HepG2 (cell line): ENCODE measurements around the gene CTDP1. TPM values are rescaled to one million over a fixed set of nuclear protein-coding genes. Genes with fewer than 3 reads are reported as not detected.

ENCODE experiments used
- AGO1 ChIP-seq: fragments of 200-400 bp; formaldehyde crosslinking; IDR thresholded peaks from 2 replicates; pipeline ENCODE4 v1.6.1; 2017; ENCODE audit warnings: mild to moderate bottlenecking, low read depth, low read length, moderate library complexity; ENCODE audit not compliant: poor library complexity, severe bottlenecking
- ATAD3A ChIP-seq: sonication (generic); formaldehyde crosslinking; IDR thresholded peaks from 2 replicates; pipeline ENCODE4 v1.4.0; 2020; ENCODE audit warnings: missing genetic modification reagents
- ETV5 ChIP-seq: IDR thresholded peaks from 2 replicates; pipeline ENCODE4 v1.6.1; 2018; ENCODE audit warnings: missing biosample characterization, missing genetic modification reagents, inconsistent platforms, borderline replicate concordance
- FOXA3 ChIP-seq: IDR thresholded peaks from 2 replicates; pipeline ENCODE4 v1.6.1; 2016; ENCODE audit warnings: missing genetic modification reagents, missing compliant biosample characterization
- HDAC6 ChIP-seq: fragments of 200-600 bp; sonication (generic); IDR thresholded peaks from 2 replicates; pipeline ENCODE4 v1.7.0; 2017; ENCODE audit warnings: mild to moderate bottlenecking, antibody characterized with exemption, low read length, low read depth
- HMGXB3 ChIP-seq: sonication (generic); formaldehyde crosslinking; IDR thresholded peaks from 2 replicates; pipeline ENCODE4 v1.4.0; 2020; ENCODE audit warnings: missing genetic modification reagents, borderline replicate concordance
- NCOA1 ChIP-seq: sonication (generic); formaldehyde crosslinking; IDR thresholded peaks from 2 replicates; pipeline ENCODE4 v1.9.0; 2021; ENCODE audit warnings: missing genetic modification reagents
- NFE2 ChIP-seq: sonication (generic); formaldehyde crosslinking; IDR thresholded peaks from 2 replicates; pipeline ENCODE4 v1.4.0; 2020; ENCODE audit warnings: missing genetic modification reagents
- NFE2L2 ChIP-seq: fragments of 150-350 bp; IDR thresholded peaks from 2 replicates; pipeline ENCODE4 v1.6.1; 2014; ENCODE audit warnings: low read length
- PRPF4 ChIP-seq: fragments of 200-400 bp; formaldehyde crosslinking; IDR thresholded peaks from 2 replicates; pipeline ENCODE4 v1.6.1; 2016; ENCODE audit warnings: low read length, low read depth; ENCODE audit not compliant: poor library complexity, severe bottlenecking
- SIX1 ChIP-seq: sonication (generic); formaldehyde crosslinking; IDR thresholded peaks from 2 replicates; pipeline ENCODE4 v1.4.0; 2020; ENCODE audit warnings: missing genetic modification reagents, borderline replicate concordance
- SRSF1 ChIP-seq: fragments of 200-400 bp; formaldehyde crosslinking; optimal IDR thresholded peaks from 2 replicates; pipeline ENCODE3; 2017; ENCODE audit warnings: mild to moderate bottlenecking, low read depth, low read length, moderate library complexity
- U2AF1 ChIP-seq: fragments of 200-400 bp; formaldehyde crosslinking; optimal IDR thresholded peaks from 2 replicates; pipeline ENCODE3; 2017; ENCODE audit warnings: mild to moderate bottlenecking, low read depth, low read length
- ZNF687 ChIP-seq: sonication (generic); formaldehyde crosslinking; IDR thresholded peaks from 2 replicates; pipeline ENCODE4 v1.5.1; 2020; ENCODE audit warnings: mild to moderate bottlenecking, missing genetic modification reagents, moderate library complexity
- polyA plus RNA-seq, 8 experiments: library from polyadenylated mRNA; depleted of rRNA in 3 of 8; stranded (reverse) in 7 of 8; unstranded in 1 of 8; fragments of >200 nt; fragmentation: Illumina TruSeq in 4 of 8; extraction: Trizol in 4 of 8; gene quantifications; 2 replicates each; pipeline versions ENCODE4 v1.2.1 to v1.2.3, GENCODE V29; 2011 to 2016; ENCODE audit warnings: low read depth in 4 of 8, missing spikeins in 1 of 8, mixed read lengths in 1 of 8; ENCODE audit not compliant: insufficient read depth in 1 of 8
- total RNA-seq, 5 experiments: library from RNA; depleted of rRNA; stranded (reverse); fragments of >200 nt; fragmentation: Illumina TruSeq; extraction: Trizol; gene quantifications; 2 replicates each; pipeline ENCODE4 v1.2.3, GENCODE V29; 2016; ENCODE audit warnings: low read depth in 1 of 5
- TF ChIP-seq, protein P1 (sequence below): sonication (generic); formaldehyde crosslinking; IDR thresholded peaks from 2 replicates; pipeline ENCODE4 v1.4.0; 2020; ENCODE audit warnings: mild to moderate bottlenecking, low read depth, missing genetic modification reagents
- TF ChIP-seq, protein P2 (sequence below): sonication (generic); formaldehyde crosslinking; IDR thresholded peaks from 2 replicates; pipeline ENCODE4 v1.5.0; 2020; ENCODE audit warnings: missing genetic modification reagents

The CTDP1 gene
- total and polyA plus RNA-seq, 2 of the 13 experiments (the other 11 are each of a cell fraction or from before 2014, with no cell fraction given), result 6.9 to 11.0 TPM

DNA sequence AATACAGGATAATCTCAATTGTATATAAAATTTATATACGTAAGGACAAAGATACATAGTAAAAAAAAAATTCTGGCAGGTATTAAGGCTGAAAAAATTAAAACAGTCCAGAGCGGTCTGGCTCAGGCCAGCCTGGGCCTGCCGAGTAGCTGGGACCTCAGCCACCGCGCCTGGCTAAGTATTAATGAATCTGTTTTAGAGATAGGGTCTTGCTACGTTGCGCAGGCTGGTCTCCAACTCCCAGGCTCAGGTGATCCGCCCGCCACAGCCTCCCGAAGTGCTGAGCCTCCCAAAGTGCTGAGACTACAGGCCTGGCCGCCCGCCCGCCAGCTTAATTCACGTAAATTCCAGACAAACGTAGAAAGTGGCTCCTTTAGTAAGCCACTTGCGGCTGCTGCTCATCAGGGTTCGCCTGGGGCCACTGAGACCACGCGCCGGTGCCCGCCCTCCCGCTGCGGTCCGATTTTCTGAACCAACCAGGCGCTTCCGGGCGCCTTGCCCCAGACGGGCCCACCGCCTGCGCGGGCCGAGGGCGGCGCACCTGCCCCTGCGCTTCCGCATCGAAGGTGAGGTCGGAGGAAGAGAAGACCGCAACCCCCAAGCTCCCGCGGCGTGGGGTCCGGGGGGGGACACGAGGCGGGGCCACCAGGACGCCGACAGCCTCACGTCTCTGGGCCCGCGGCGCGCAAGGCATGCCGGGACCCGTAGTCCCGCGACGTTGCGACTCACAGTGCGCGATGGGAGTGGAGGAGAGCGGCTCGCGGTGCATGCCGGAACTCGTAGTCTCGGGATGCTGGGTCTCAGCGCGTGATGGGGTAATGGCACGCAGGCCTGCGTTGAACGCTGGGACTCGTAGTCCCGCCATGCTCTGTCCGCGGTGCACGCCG is 695 bp upstream of the CTDP1 start (continued):
- TF ChIP-seq HMGXB3 (peak; percentile 68; the same call in 1 of the 2 replicates), NCOA1 (CRISPR knock-in tag) (0 out of 2 replicates have a peak, but pooled peaks have one; percentile 52), U2AF1 (peak; percentile 19), ETV5 (CRISPR knock-in tag) (peak; percentile 93; the same call in 1 of the 2 replicates), NFE2L2 (no peak), PRPF4 (no peak), AGO1 (peak; percentile 37), ZNF687 (CRISPR knock-in tag) (peak; percentile 98), ATAD3A (no peak), HDAC6 (no peak), FOXA3 (CRISPR knock-in tag) (no peak; the same call in none of the 2 replicates), SRSF1 (peak; percentile 99), SIX1 (CRISPR knock-in tag) (no peak), NFE2 (CRISPR knock-in tag) (no peak)
- TF ChIP-seq, protein P1, sequence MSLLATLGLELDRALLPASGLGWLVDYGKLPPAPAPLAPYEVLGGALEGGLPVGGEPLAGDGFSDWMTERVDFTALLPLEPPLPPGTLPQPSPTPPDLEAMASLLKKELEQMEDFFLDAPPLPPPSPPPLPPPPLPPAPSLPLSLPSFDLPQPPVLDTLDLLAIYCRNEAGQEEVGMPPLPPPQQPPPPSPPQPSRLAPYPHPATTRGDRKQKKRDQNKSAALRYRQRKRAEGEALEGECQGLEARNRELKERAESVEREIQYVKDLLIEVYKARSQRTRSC (CRISPR knock-in tag), result no peak
- TF ChIP-seq, protein P2, sequence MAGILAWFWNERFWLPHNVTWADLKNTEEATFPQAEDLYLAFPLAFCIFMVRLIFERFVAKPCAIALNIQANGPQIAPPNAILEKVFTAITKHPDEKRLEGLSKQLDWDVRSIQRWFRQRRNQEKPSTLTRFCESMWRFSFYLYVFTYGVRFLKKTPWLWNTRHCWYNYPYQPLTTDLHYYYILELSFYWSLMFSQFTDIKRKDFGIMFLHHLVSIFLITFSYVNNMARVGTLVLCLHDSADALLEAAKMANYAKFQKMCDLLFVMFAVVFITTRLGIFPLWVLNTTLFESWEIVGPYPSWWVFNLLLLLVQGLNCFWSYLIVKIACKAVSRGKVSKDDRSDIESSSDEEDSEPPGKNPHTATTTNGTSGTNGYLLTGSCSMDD (CRISPR knock-in tag), result no peak
